ENCODE measurements around the gene GPC4.

GPC4 gene

GRCh38 chrX:133250184-133251100 is 164.8 kb downstream of the GPC4 start:
- no peak for TF ChIP-seq EZH2 (IDR thresholded peaks at IDR 0.05; ENCODE audit: borderline replicate concordance, low read length)
- TF ChIP-seq, protein P1, sequence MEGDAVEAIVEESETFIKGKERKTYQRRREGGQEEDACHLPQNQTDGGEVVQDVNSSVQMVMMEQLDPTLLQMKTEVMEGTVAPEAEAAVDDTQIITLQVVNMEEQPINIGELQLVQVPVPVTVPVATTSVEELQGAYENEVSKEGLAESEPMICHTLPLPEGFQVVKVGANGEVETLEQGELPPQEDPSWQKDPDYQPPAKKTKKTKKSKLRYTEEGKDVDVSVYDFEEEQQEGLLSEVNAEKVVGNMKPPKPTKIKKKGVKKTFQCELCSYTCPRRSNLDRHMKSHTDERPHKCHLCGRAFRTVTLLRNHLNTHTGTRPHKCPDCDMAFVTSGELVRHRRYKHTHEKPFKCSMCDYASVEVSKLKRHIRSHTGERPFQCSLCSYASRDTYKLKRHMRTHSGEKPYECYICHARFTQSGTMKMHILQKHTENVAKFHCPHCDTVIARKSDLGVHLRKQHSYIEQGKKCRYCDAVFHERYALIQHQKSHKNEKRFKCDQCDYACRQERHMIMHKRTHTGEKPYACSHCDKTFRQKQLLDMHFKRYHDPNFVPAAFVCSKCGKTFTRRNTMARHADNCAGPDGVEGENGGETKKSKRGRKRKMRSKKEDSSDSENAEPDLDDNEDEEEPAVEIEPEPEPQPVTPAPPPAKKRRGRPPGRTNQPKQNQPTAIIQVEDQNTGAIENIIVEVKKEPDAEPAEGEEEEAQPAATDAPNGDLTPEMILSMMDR (IDR thresholded peaks at IDR 0.05; ENCODE audit: low read length): no peak
- Histone ChIP-seq H3K9me2 (ENCODE audit: low read depth, low read length) (no peaks in the 10 kb centered on the region), H4K20me1 (ENCODE audit: insufficient read depth, low read length) (no peaks in the 10 kb centered on the region), H3K4me2 (ENCODE audit: low read length) (no peak overlapping the region), H3F3A (ENCODE audit: insufficient read depth, low read length) (no peaks in the 10 kb centered on the region), H3K9ac (ENCODE audit: low read length) (no peak overlapping the region), H3K27ac (ENCODE audit: low read depth, low read length, poor library complexity, severe bottlenecking) (no peak overlapping the region), H3K4me1 (ENCODE audit: insufficient read depth, low read length, severe bottlenecking) (no peaks in the 10 kb centered on the region), H2AFZ (ENCODE audit: low read length) (no peak overlapping the region), H3K36me3 (ENCODE audit: insufficient read depth, low read length) (no peaks in the 10 kb centered on the region; the same call in 1 of the 2 replicates), H3K9me3 (ENCODE audit: low read length) (no peaks in the 10 kb centered on the region), H3K4me3 (ENCODE audit: low read depth, low read length, poor library complexity, severe bottlenecking) (no peak overlapping the region), H3K27me3 (ENCODE audit: insufficient read depth, low read length) (no peaks in the 10 kb centered on the region), H3K79me2 (ENCODE audit: insufficient read depth, low read length) (no peaks in the 10 kb centered on the region)

Data from OCI-LY1 (cell line).